ENCODE data around the gene GRID1. TPM values are rescaled to one million over a fixed set of nuclear protein-coding genes. Genes with fewer than 3 reads are reported as not detected.

The GRID1 gene
- total RNA-seq, 1 experiment from 2014 or later, result 0.37 TPM

GRCh38 chr10:85674851-85675250, 691.7 kb downstream of the GRID1 start (continued):
- no peak for TF ChIP-seq E2F5 (CRISPR knock-in tag; IDR thresholded peaks at IDR 0.05)
- TF ChIP-seq ZNF425 (CRISPR knock-in tag; conservative IDR thresholded peaks at IDR 0.05), result no peak
- no peak for TF ChIP-seq SP1 (CRISPR knock-in tag; conservative IDR thresholded peaks at IDR 0.05)
- TF ChIP-seq KAT7 (CRISPR knock-in tag; IDR thresholded peaks at IDR 0.05; ENCODE audit: borderline replicate concordance), result no peak
- no peak for TF ChIP-seq FOXP4 (CRISPR knock-in tag; IDR thresholded peaks at IDR 0.05)

GRCh38 chr10:85673270-85673669, 693.3 kb downstream of the GRID1 start:
- CTCF ChIA-PET, result no interaction called here
- Mint-ChIP-seq H3K27me3 (ENCODE audit: low read depth) (no peaks in the 10 kb centered on the region), H3K4me3 (no peak overlapping the region), H3K9me3 (peaks cover 30% of the 10 kb centered on the region), H3K36me3 (peaks cover 11% of the 10 kb centered on the region), H3K4me1 (peaks cover 2% of the 10 kb centered on the region), H3K27ac (no peak overlapping the region)
- DNase-seq (ENCODE audit: low spot score) (no peak), ATAC-seq (no peak)
- TF ChIP-seq SP1 (CRISPR knock-in tag; conservative IDR thresholded peaks at IDR 0.05) (no peak), GTF2I (CRISPR knock-in tag; conservative IDR thresholded peaks at IDR 0.05) (no peak), RELA (CRISPR knock-in tag; IDR thresholded peaks at IDR 0.05; ENCODE audit: borderline replicate concordance) (no peak), ZBTB21 (CRISPR knock-in tag; IDR thresholded peaks at IDR 0.05; ENCODE audit: borderline replicate concordance) (no peak), NR2C2 (CRISPR knock-in tag; IDR thresholded peaks at IDR 0.05) (no peak), JAZF1 (CRISPR knock-in tag; IDR thresholded peaks at IDR 0.05) (no peak), GABPB1 (CRISPR knock-in tag; IDR thresholded peaks at IDR 0.05) (no peak), CBFB (CRISPR knock-in tag; IDR thresholded peaks at IDR 0.05; ENCODE audit: low read depth) (no peak), E2F1 (CRISPR knock-in tag; IDR thresholded peaks at IDR 0.05) (no peak), ZBTB43 (CRISPR knock-in tag; IDR thresholded peaks at IDR 0.05) (no peak), ESRRA (CRISPR knock-in tag; IDR thresholded peaks at IDR 0.05; ENCODE audit: borderline replicate concordance) (no peak), E2F5 (CRISPR knock-in tag; IDR thresholded peaks at IDR 0.05) (no peak), ZNF263 (CRISPR knock-in tag; IDR thresholded peaks at IDR 0.05; ENCODE audit: low read depth) (no peak), NFATC4 (CRISPR knock-in tag; IDR thresholded peaks at IDR 0.05) (no peak), ZNF512 (CRISPR knock-in tag; IDR thresholded peaks at IDR 0.05; ENCODE audit: borderline replicate concordance) (no peak)
- POLR2A ChIA-PET, result no interaction called here

Measured in WTC11 (cell line).